ENCODE data around the gene MAGIX. TPM values are rescaled to one million over a fixed set of nuclear protein-coding genes. Genes with fewer than 3 reads are reported as not detected.

MAGIX gene
- total RNA-seq, 1 experiment from 2014 or later, result 1.2 TPM

DNA sequence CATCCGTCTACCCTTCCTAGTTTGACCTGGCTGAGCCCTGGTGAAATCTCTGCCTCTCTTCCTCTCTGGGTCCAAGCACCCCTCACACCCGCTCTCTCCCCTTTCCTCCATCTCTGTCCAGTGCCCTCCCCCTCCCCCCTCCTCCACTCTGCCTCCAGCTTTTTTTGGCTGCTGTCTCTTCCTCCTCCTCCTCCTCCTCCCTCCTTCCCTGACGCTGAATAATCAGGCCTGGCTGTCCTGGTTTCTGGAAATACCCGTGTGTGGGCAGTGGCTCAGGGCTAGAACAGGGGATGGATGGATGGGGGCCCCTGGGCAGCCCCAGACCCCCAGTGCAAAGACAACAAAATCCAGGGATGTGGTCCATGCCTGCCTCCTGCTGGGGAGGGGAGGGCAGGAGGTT lies 42.2 kb downstream of the MAGIX start (continued):
- TF ChIP-seq ZNF532 (CRISPR knock-in tag; IDR thresholded peaks at IDR 0.05; ENCODE audit: borderline replicate concordance) (no peak), ELF4 (CRISPR knock-in tag; IDR thresholded peaks at IDR 0.05; ENCODE audit: low read depth) (no peak)
- TF ChIP-seq, protein P1, sequence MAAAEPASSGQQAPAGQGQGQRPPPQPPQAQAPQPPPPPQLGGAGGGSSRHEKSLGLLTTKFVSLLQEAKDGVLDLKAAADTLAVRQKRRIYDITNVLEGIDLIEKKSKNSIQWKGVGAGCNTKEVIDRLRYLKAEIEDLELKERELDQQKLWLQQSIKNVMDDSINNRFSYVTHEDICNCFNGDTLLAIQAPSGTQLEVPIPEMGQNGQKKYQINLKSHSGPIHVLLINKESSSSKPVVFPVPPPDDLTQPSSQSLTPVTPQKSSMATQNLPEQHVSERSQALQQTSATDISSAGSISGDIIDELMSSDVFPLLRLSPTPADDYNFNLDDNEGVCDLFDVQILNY (CRISPR knock-in tag; IDR thresholded peaks at IDR 0.05), result no peak
- TF ChIP-seq, protein P2, sequence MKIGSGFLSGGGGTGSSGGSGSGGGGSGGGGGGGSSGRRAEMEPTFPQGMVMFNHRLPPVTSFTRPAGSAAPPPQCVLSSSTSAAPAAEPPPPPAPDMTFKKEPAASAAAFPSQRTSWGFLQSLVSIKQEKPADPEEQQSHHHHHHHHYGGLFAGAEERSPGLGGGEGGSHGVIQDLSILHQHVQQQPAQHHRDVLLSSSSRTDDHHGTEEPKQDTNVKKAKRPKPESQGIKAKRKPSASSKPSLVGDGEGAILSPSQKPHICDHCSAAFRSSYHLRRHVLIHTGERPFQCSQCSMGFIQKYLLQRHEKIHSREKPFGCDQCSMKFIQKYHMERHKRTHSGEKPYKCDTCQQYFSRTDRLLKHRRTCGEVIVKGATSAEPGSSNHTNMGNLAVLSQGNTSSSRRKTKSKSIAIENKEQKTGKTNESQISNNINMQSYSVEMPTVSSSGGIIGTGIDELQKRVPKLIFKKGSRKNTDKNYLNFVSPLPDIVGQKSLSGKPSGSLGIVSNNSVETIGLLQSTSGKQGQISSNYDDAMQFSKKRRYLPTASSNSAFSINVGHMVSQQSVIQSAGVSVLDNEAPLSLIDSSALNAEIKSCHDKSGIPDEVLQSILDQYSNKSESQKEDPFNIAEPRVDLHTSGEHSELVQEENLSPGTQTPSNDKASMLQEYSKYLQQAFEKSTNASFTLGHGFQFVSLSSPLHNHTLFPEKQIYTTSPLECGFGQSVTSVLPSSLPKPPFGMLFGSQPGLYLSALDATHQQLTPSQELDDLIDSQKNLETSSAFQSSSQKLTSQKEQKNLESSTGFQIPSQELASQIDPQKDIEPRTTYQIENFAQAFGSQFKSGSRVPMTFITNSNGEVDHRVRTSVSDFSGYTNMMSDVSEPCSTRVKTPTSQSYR (CRISPR knock-in tag; IDR thresholded peaks at IDR 0.05), result no peak

GRCh38 chrX:49205443-49205842 lies 42.9 kb downstream of the MAGIX start:
- Mint-ChIP-seq H3K9me3 (no peaks in the 10 kb centered on the region), H3K4me1 (peaks cover 3% of the 10 kb centered on the region), H3K27me3 (ENCODE audit: low read depth) (no peaks in the 10 kb centered on the region; the same call in 1 of the 2 replicates), H3K4me3 (no peak overlapping the region), H3K36me3 (no peaks in the 10 kb centered on the region), H3K27ac (no peak overlapping the region)
- ATAC-seq, result no peak
- no peak for TF ChIP-seq ZNF263 (CRISPR knock-in tag; IDR thresholded peaks at IDR 0.05; ENCODE audit: low read depth)
- CTCF ChIA-PET, result no interaction called here
- DNase-seq (ENCODE audit: low spot score), result no peak
- POLR2A ChIA-PET, result no interaction called here

GRCh38 chrX:49206543-49206942 lies 44.0 kb downstream of the MAGIX start:
- H3K36me3 Mint-ChIP-seq, result no peaks in the 10 kb centered on the region
- ChIA-PET CTCF (interaction anchor here (0.6 kb wide), 1 partner anchor 14 kb away, joined by 4 read pairs; no protein-coding TSS in a partner anchor), POLR2A (interaction anchor here (0.6 kb wide), 1 partner anchor 43 kb away, joined by 3 read pairs; no protein-coding TSS in a partner anchor)
- H3K9me3 Mint-ChIP-seq, result no peaks in the 10 kb centered on the region
- no peak overlapping the region for H3K27ac Mint-ChIP-seq
- no peaks in the 10 kb centered on the region; the same call in 1 of the 2 replicates for H3K27me3 Mint-ChIP-seq (ENCODE audit: low read depth)
- DNase-seq (ENCODE audit: low spot score) (no peak), ATAC-seq (no peak)
- no peaks in the 10 kb centered on the region for H3K4me1 Mint-ChIP-seq
- H3K4me3 Mint-ChIP-seq, result no peak overlapping the region
- TF ChIP-seq ZNF512 (CRISPR knock-in tag; IDR thresholded peaks at IDR 0.05; ENCODE audit: borderline replicate concordance) (no peak), ZNF423 (CRISPR knock-in tag; IDR thresholded peaks at IDR 0.05) (no peak), RORB (CRISPR knock-in tag; IDR thresholded peaks at IDR 0.05) (no peak), TCF7 (CRISPR knock-in tag; IDR thresholded peaks at IDR 0.05; ENCODE audit: low read depth) (no peak), TEAD1 (CRISPR knock-in tag; IDR thresholded peaks at IDR 0.05) (no peak), ZNF532 (CRISPR knock-in tag; IDR thresholded peaks at IDR 0.05; ENCODE audit: borderline replicate concordance) (no peak), GRHL2 (CRISPR knock-in tag; IDR thresholded peaks at IDR 0.05; ENCODE audit: insufficient replicate concordance, severe bottlenecking) (no peak), ELF4 (CRISPR knock-in tag; IDR thresholded peaks at IDR 0.05; ENCODE audit: low read depth) (no peak), SMAD4 (CRISPR knock-in tag; IDR thresholded peaks at IDR 0.05) (no peak)
- TF ChIP-seq, protein P3, sequence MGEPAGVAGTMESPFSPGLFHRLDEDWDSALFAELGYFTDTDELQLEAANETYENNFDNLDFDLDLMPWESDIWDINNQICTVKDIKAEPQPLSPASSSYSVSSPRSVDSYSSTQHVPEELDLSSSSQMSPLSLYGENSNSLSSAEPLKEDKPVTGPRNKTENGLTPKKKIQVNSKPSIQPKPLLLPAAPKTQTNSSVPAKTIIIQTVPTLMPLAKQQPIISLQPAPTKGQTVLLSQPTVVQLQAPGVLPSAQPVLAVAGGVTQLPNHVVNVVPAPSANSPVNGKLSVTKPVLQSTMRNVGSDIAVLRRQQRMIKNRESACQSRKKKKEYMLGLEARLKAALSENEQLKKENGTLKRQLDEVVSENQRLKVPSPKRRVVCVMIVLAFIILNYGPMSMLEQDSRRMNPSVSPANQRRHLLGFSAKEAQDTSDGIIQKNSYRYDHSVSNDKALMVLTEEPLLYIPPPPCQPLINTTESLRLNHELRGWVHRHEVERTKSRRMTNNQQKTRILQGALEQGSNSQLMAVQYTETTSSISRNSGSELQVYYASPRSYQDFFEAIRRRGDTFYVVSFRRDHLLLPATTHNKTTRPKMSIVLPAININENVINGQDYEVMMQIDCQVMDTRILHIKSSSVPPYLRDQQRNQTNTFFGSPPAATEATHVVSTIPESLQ (CRISPR knock-in tag; IDR thresholded peaks at IDR 0.05), result no peak
- TF ChIP-seq, protein P4, sequence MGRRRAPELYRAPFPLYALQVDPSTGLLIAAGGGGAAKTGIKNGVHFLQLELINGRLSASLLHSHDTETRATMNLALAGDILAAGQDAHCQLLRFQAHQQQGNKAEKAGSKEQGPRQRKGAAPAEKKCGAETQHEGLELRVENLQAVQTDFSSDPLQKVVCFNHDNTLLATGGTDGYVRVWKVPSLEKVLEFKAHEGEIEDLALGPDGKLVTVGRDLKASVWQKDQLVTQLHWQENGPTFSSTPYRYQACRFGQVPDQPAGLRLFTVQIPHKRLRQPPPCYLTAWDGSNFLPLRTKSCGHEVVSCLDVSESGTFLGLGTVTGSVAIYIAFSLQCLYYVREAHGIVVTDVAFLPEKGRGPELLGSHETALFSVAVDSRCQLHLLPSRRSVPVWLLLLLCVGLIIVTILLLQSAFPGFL (CRISPR knock-in tag; IDR thresholded peaks at IDR 0.05; ENCODE audit: borderline replicate concordance), result no peak
